ENCODE data around the gene KIF26A. TPM values are rescaled to one million over a fixed set of nuclear protein-coding genes. Genes with fewer than 3 reads are reported as not detected.

Gene KIF26A
- total RNA-seq, 2 donors from 2014 or later = 1.1 to 1.6 TPM

DNA sequence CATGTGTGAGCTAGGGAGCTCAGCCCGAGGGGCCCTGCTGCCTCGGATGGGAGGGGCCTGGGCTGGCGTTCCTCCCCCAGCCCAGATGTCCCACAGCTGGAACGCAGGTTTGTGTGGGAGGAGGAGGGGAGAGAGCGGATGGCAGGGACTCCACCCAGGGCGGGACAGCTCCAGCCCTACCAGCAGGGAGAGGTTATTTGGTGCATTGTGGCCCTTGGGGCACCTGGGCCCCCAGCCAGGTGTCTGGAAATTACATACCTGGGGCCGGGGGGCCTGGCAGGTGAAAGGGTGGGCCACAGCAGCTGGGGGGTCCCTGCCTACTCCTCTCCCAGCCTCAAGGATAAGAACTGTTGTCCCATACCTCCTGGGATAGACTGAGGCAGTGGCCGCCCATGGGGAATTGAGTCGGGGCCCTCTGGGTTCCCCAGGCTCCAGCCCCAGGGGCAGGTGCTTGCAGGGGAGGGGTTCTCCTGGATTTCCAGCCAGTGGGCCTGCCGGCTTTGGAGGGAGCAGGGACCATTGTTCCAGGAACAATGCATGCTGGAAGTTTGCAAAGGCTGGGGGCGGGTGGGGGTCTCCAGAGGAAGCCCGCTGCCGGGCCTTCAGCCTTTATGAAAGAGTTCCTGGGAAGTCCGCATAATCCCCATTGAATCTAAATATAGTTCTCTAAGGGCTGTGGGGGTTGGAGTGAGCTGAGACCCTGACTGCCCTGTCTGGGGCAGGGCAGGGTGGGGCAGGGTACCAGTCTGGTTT lies 1.2 kb downstream of the KIF26A start:
- no peak overlapping the region for H3K27ac Mint-ChIP-seq
- H3K36me3 Mint-ChIP-seq (ENCODE audit: low read depth) = peaks cover 6% of the 10 kb centered on the region
- ATAC-seq (replicated peaks) = no peak
- H3K27me3 Mint-ChIP-seq = peaks cover 12% of the 10 kb centered on the region
- peak overlapping the region; percentile 19 for H3K4me3 Mint-ChIP-seq
- no peaks in the 10 kb centered on the region for H3K4me1 Mint-ChIP-seq
- H3K9me3 Mint-ChIP-seq = no peaks in the 10 kb centered on the region

DNA sequence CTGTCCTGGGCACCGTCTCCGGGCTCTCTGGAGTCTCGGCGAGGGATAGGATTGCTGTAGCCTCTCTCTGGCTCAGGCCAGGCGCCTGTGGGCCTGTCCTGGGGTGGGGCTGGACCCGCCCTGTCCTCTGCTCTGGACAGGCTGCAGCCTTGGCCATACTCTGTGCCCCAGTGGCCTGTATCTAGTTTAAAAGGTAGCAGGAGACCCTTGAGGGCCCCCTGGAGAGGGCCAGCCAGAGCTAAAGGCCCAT lies 1.8 kb downstream of the KIF26A start:
- H3K4me1 Mint-ChIP-seq = no peaks in the 10 kb centered on the region
- no peak for ATAC-seq (replicated peaks)
- peaks cover 6% of the 10 kb centered on the region for H3K36me3 Mint-ChIP-seq (ENCODE audit: low read depth)
- no peak overlapping the region for H3K27ac Mint-ChIP-seq
- peaks cover 9% of the 10 kb centered on the region for H3K27me3 Mint-ChIP-seq
- peak overlapping the region; percentile 11 for H3K4me3 Mint-ChIP-seq
- no peaks in the 10 kb centered on the region for H3K9me3 Mint-ChIP-seq

DNA sequence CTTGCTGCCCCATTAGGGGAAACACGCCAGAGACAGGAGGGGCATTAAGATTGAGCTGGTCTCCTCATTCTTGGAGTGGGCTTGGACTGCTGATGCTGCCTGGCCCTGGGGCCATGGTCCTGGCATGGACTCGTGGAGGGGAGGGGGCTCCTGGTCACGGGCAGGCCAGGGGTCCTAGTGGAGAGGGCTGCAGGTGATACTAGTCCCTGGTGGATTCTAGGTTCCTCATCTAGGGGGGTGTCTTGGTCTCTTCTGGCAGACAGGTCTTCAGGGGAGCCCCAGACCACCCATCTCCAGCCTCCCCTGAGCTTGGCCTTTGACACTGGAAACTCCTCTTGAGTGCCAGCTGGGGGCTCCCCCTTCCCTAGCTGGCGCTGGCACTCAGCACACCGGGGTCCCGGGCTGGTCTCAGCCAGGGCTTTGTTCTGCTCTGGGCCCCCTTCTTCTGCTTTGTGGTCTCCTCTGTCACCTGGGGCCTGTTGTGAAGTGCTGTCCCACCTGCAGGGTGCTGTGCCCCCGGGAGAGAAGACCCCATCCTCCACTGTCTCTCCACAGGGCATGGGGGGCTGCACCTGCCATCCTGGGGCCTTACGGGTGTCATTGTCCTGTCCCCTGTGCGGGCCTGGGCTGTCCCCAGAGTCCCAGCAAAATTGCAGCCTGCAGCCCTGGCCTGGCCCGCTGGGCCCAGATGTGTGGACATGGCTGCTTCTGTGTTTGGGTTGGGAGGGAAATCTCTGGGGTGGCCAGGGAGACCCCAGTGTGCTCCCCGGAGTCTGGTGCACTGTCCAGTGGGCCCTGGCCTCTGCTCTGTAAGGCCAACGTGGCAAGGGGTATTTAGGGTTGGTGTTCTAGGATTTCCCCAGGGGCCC lies 2.3 kb downstream of the KIF26A start:
- Mint-ChIP-seq H3K27me3 (peaks cover 4% of the 10 kb centered on the region), H3K4me3 (peak overlapping the region; percentile 11), H3K27ac (no peak overlapping the region), H3K4me1 (no peaks in the 10 kb centered on the region), H3K36me3 (ENCODE audit: low read depth) (peaks cover 6% of the 10 kb centered on the region), H3K9me3 (no peaks in the 10 kb centered on the region)
- no peak for ATAC-seq (replicated peaks)

DNA sequence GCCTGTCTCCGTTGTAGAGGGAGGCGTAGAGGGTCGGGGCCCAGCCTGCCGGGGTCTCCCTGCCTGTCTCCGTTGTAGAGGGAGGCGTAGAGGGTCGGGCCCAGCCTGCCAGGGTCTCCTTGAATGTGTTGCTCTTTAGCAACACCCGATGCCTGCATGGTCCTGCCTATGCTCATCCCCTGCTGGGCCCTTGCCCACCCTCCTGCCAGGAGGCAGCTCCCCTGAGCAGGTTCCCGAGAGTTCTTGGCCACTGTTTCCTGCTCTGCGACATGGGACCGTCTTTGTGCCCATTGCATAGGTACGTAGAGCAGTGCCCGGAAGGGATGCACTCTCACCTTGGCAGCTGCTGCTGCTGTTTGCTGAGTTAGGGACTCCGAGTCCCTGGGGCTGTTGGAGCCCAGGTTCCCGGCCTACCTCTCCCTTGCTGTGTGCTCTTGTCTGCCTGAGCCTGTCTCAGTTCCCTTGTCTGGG lies 3.3 kb downstream of the KIF26A start:
- Mint-ChIP-seq H3K9me3 (no peaks in the 10 kb centered on the region), H3K4me1 (no peaks in the 10 kb centered on the region)
- no peak for ATAC-seq (replicated peaks)

DNA sequence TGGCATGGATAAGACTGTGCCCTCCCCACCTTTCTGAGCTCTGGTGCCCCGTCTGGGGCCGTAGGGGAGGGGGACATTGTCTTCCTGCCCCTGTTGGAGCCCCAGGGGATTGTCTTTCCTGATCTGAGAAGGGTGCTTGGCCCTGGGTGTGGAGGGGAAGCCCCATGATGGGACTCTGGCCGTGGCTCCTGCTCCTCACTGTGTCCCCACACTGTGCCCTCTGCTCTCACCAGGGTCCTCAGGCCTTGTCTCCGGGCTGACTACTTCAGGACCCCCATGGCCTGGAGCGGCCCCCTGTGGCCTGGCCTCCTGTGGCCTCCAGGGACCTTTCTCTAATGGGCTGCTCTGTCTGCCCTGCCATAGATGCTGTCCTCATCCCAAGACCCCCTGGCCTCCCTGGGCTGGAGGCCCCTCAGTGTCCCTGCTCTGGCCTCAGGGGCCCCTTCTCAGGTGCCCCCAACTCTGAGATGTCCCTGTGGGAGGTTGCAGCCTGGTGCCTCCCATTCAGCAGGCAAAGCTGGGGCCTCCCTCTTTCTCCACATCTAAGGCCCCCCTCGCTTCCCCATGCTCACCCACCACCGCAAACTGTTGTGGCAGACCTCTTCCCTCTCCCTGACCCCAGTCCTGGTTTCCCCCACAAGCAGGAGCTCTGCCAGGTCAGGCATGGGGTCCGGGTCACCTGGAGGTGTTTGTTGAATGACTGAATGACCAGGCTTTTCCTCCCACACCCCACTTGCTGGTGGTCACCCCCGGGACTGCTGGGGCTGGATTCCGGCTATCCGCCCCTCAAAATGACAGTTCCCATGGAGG lies 4.0 kb downstream of the KIF26A start:
- H3K27ac Mint-ChIP-seq = no peak overlapping the region
- ATAC-seq (replicated peaks) = no peak

More for the DNA sequence above, 3.3 kb downstream of the KIF26A start:
- H3K27me3 Mint-ChIP-seq = peaks cover 8% of the 10 kb centered on the region
- no peak overlapping the region for H3K4me3 Mint-ChIP-seq
- no peak overlapping the region for H3K27ac Mint-ChIP-seq
- peaks cover 5% of the 10 kb centered on the region for H3K36me3 Mint-ChIP-seq (ENCODE audit: low read depth)

DNA sequence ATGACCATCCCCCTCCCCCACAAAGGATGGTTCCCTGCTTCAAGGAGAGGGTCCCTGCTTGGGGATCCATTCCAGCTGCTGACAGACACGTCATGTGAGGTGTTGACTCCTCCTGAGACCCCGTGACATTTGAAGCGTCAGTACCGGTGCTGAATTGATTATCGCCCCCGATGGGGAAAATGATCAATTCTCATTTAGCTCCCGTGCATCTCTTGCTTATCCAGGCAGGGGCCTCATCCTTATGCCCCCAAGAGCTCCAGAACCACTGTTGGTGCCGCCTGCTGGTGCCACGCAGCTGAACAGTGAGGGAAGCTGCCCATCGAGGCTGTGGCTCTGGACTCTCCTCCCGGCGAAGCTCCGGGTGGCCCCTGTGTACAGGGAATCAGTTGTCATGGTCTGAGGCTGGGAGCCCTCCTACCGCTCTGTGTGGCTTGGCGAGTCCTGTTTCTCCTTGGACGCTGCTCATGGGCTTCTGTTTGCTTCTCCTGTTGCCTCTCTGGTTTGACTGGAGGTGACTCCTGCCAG lies 4.6 kb downstream of the KIF26A start:
- H3K4me1 Mint-ChIP-seq = no peaks in the 10 kb centered on the region
- no peaks in the 10 kb centered on the region for H3K9me3 Mint-ChIP-seq
- no peaks in the 10 kb centered on the region for H3K36me3 Mint-ChIP-seq (ENCODE audit: low read depth)
- H3K27me3 Mint-ChIP-seq = peaks cover 4% of the 10 kb centered on the region
- ATAC-seq (replicated peaks) = no peak
- no peak overlapping the region for H3K27ac Mint-ChIP-seq
- H3K4me3 Mint-ChIP-seq = no peak overlapping the region

More for the DNA sequence above, 4.0 kb downstream of the KIF26A start:
- Mint-ChIP-seq H3K4me3 (no peak overlapping the region), H3K27me3 (peaks cover 4% of the 10 kb centered on the region), H3K36me3 (ENCODE audit: low read depth) (no peaks in the 10 kb centered on the region), H3K9me3 (no peaks in the 10 kb centered on the region), H3K4me1 (no peaks in the 10 kb centered on the region)

DNA sequence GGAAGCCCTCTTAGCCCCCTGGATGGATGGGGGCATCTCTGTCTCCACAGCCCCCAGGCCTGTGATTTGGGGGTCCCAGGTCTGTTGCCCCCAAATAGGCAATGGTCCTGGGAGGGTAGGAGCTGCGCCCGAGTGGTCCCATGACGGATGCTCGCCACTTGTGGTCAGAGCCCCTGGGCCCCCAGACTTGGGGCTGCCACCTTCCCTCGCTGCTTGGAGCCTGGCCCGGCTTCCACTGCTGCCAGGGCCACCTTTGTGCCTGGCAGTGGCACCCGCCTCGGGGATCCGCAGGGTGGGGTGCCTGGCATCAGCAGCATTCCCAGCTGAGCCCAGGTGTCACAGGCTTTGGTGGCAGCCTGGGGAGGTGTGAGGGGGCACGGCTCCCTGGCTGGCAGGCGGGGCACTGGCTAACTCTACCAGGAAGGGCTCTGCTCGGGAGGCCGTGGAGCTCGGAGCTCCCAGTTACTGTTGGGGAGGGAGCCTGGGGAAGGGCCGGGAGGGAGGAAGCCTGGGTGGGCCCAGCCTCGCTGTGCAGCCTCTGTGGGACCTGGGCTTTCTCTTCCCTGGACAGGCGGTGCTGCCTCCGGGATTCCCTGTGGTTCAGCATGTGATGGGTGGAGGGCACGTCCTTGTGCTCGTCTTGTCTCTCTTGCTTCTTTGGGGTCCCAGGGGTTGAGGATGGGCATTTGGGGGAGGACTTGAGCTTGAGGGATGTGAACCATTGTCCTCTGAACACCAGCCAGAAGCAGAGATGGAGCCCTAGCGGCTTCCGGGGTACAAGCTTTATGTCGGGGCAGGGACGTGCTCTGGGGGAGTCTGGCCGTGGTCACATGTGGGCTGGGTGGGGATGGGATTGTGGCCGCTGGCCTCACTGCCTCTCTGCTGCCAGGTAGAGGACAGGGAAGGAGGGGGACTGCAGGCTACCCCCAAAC lies 5.4 kb downstream of the KIF26A start:
- no peak overlapping the region for H3K4me3 Mint-ChIP-seq
- peaks cover 4% of the 10 kb centered on the region for H3K27me3 Mint-ChIP-seq
- ATAC-seq (replicated peaks) = no peak
- no peak overlapping the region for H3K27ac Mint-ChIP-seq
- no peaks in the 10 kb centered on the region for H3K4me1 Mint-ChIP-seq
- H3K36me3 Mint-ChIP-seq (ENCODE audit: low read depth) = no peaks in the 10 kb centered on the region
- no peaks in the 10 kb centered on the region for H3K9me3 Mint-ChIP-seq

DNA sequence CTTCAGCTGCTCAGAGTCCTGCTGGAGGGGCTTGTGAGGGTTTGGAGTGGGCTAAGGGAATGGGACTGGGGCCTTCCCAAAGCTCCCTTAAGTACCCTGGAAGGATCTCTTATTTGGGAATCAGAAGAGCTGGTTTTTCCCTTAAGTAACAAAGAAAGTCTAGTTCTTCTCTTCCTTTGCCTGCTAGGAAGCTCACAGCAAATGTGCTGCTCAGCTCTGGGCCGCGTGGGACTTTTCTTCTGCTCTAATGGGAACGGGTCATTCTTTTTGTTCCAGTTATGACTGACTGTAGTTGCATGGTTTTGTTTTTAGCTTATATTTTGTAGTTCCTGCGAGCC lies 6.0 kb downstream of the KIF26A start:
- no peak overlapping the region for H3K27ac Mint-ChIP-seq
- no peak for ATAC-seq (replicated peaks)
- H3K27me3 Mint-ChIP-seq = peaks cover 4% of the 10 kb centered on the region
- H3K4me3 Mint-ChIP-seq = no peak overlapping the region
- H3K36me3 Mint-ChIP-seq (ENCODE audit: low read depth) = no peaks in the 10 kb centered on the region
- no peaks in the 10 kb centered on the region for H3K4me1 Mint-ChIP-seq
- no peaks in the 10 kb centered on the region for H3K9me3 Mint-ChIP-seq

DNA sequence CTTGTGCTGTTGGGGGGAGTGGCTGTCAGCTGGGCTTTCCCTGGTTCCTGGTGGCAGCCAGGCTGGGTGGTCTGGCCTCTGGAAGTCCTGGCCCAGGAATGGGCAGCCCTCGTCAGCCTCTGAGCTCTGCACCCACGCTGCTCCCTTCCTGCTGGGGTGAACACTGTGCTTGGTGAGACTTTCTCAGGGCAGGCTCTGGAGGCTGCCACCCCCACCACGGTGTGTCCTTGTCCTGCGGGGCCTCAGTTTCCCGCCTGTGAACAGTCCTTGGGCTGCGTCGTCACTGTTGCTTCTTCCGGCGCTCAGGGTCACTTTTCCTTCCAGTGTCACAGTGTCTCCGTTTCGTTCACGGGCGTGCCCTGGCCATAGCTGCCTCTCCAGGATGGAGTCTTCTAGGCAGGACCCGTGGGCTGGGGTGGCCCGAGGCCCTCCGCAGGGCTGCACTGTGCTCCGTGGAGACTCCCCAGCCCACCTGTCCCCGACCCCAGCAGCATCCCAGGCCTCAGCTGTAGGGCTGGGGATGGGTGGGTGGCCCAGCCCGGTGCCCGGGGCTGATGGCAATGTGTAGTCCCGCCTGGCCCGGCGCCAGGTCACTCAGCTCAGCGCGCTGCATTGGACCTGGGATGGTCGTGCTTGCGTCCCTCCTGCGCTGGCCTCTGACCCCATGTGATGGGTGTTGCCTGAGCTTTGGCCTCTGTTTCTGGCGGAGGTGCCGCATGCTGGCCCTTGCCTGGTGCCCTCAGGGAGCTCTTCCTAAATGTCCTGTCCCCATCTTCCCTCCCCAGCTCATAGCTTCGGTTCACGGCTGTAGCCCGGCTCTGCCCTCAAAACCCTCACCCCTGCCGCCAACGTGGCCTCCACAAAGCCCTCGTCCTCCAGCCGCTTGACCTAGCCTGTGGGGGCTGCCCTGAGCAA lies 6.8 kb downstream of the KIF26A start:
- H3K36me3 Mint-ChIP-seq (ENCODE audit: low read depth) = no peaks in the 10 kb centered on the region
- H3K27me3 Mint-ChIP-seq = peaks cover 4% of the 10 kb centered on the region
- H3K27ac Mint-ChIP-seq = peak overlapping the region; percentile 46
- H3K4me1 Mint-ChIP-seq = no peaks in the 10 kb centered on the region
- H3K9me3 Mint-ChIP-seq = no peaks in the 10 kb centered on the region
- ATAC-seq (replicated peaks) = no peak
- H3K4me3 Mint-ChIP-seq = no peak overlapping the region

DNA sequence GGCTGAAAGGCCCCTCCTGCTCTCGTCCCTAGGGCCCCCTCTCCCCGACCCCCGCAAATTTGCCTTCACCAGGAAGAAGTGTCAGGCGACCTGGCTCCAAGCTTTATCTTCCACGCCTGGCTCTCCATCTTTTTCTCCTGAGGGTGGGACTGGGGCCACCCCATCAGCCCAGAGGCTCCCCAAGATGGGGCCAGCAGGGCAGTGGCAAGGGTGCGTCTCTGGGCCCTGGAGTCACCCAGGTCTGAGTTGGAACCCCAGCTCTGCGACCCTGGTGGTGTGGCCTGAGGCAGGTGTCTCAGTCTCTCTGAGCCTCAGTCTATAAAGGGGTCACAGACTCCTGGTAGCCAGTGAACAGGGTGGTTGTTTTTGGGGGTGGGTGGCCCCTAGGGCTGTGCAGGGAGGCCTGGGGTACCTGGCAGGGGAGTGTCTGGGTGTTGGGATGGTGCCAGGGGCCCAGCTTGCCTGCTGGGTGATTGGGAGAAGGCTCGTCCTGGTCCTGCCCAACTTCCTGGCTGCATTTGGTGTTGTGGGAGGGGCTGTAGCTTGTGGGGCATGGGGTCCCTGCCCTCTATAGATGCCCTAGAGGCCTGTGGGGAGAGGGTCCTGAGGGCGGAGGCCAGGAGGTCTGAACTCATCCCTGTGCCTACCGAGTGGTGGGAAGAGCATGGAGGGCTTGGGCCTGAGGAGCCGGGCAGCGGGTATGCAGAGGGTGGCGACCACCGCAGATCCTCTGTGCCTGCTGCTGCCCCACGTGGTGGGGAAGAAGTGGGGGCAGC lies 7.6 kb downstream of the KIF26A start:
- no peaks in the 10 kb centered on the region for H3K9me3 Mint-ChIP-seq
- H3K4me3 Mint-ChIP-seq = no peak overlapping the region
- no peaks in the 10 kb centered on the region for H3K4me1 Mint-ChIP-seq
- H3K27me3 Mint-ChIP-seq = peaks cover 4% of the 10 kb centered on the region
- ATAC-seq (replicated peaks) = no peak
- H3K36me3 Mint-ChIP-seq (ENCODE audit: low read depth) = no peaks in the 10 kb centered on the region
- H3K27ac Mint-ChIP-seq = peak overlapping the region; percentile 46

DNA sequence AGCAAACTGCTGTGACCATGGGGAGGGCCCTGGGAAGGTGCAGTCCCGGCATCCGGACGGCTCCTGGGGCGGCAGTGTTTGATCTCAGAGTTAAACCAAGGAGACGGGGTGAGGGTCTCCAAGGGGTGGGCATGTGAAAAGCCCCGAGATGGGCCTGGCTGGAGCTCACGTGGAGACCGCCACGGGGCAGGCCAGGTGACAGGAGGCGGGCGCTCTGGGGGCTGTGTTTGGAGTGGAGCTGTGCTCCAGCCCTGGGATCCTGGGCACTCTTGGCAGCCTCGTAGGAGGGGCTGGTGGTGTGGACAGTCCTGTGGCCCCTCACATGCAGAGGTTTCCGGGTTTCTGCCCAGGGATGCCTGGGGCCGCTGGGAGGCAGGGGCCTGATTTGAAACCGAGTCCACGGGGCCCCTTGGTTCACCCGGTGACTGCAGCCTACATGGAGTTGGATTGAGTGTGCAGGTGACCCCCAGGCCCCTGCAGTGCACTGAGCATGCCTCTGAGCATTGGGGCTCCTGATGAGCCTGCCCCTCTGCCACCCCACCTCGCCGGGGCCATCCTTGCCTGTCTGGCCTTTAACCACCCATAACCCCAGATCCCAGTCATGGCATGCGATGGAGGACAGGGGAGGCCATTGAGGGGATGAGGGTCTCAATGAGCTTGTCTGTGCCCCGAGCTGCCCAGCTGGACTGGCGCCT lies 8.4 kb downstream of the KIF26A start:
- Mint-ChIP-seq H3K27ac (no peak overlapping the region), H3K4me3 (no peak overlapping the region), H3K27me3 (peaks cover 4% of the 10 kb centered on the region), H3K36me3 (ENCODE audit: low read depth) (no peaks in the 10 kb centered on the region), H3K9me3 (no peaks in the 10 kb centered on the region), H3K4me1 (no peaks in the 10 kb centered on the region)
- no peak for ATAC-seq (replicated peaks)

Data from activated T-helper 17 cell treated with anti-CD3 and anti-CD28 coated beads, Interleukin-2, amount 50 U/mL, for 72 hours (primary cell).